Tibial artery (tissue), 4 donors: ENCODE measurements around the gene TOMT.
"Not testable (repeated sequence)": the region's sequence is repeated elsewhere in the genome, so short reads cannot be mapped to it uniquely, and the experiment has no call there.

Experiments used
- DNase-seq, 2 donors: peaks; one replicate each; pipeline ENCODE4 v3.0.0-alpha.2; 2019
- H3K27ac ChIP-seq, 2 donors: fragments of 200-600 bp; sonication (generic) in 1 of 2; 1 replicate in 1 of 2; 2 replicates in 1 of 2; pipeline ENCODE4 v1.5.1; 2018 to 2019; ENCODE audit warnings: mild to moderate bottlenecking in 1 of 2
- H3K27me3 ChIP-seq, 2 donors: fragments of 200-600 bp; sonication (generic) in 1 of 2; one replicate each; pipeline versions ENCODE4 v1.5.1 to v1.6.0; 2016 to 2019
- H3K36me3 ChIP-seq, 3 donors: fragments of 200-600 bp; sonication (generic) in 2 of 3; one replicate each; pipeline ENCODE4 v1.5.1; 2016 to 2019; ENCODE audit warnings: mild to moderate bottlenecking in 2 of 3
- H3K4me1 ChIP-seq, 4 donors: fragments of 200-600 bp; sonication (generic) in 2 of 4; 1 replicate in 3 of 4; 2 replicates in 1 of 4; pipeline ENCODE4 v1.5.1; 2016 to 2019
- H3K4me3 ChIP-seq, 2 donors: fragments of 200-600 bp; sonication (generic) in 1 of 2; 1 replicate in 1 of 2; 2 replicates in 1 of 2; pipeline ENCODE4 v1.5.1; 2018 to 2019; ENCODE audit warnings: mild to moderate bottlenecking in 2 of 2
- H3K9me3 ChIP-seq, 3 donors: fragments of 200-600 bp; sonication (generic) in 1 of 3; one replicate each; pipeline ENCODE4 v1.5.1; 2016 to 2019
- intact Hi-C: fragments of 100-400 bp; cut with DNase I; formaldehyde crosslinking; loops from one replicate; pipeline ENCODE4 v1.15.0; 2023; ENCODE audit warnings: low total_unique reads
- TF ChIP-seq, protein P1 (sequence below), 2 experiments: fragments of 200-600 bp in 1 of 2; fragments of 450-650 bp in 1 of 2; IDR thresholded peaks; one replicate each; pipeline ENCODE4 v1.5.1; 2017 to 2019; ENCODE audit warnings: antibody characterized with exemption in 2 of 2, mild to moderate bottlenecking in 1 of 2, moderate library complexity in 1 of 2

TOMT gene

GRCh38 chr11:72146625-72147024 is 40.9 kb downstream of the TOMT start:
- DNase-seq, result no peak
- Histone ChIP-seq H3K4me3 (no peak overlapping the region), H3K36me3 (no peaks in the 10 kb centered on the region), H3K4me1 (no peaks in the 10 kb centered on the region), H3K27ac (no peak overlapping the region), H3K27me3 (no peaks in the 10 kb centered on the region), H3K9me3 (no peaks in the 10 kb centered on the region)
- TF ChIP-seq, protein P1, sequence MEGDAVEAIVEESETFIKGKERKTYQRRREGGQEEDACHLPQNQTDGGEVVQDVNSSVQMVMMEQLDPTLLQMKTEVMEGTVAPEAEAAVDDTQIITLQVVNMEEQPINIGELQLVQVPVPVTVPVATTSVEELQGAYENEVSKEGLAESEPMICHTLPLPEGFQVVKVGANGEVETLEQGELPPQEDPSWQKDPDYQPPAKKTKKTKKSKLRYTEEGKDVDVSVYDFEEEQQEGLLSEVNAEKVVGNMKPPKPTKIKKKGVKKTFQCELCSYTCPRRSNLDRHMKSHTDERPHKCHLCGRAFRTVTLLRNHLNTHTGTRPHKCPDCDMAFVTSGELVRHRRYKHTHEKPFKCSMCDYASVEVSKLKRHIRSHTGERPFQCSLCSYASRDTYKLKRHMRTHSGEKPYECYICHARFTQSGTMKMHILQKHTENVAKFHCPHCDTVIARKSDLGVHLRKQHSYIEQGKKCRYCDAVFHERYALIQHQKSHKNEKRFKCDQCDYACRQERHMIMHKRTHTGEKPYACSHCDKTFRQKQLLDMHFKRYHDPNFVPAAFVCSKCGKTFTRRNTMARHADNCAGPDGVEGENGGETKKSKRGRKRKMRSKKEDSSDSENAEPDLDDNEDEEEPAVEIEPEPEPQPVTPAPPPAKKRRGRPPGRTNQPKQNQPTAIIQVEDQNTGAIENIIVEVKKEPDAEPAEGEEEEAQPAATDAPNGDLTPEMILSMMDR (IDR thresholded peaks at IDR 0.05), result no peak
- intact Hi-C loops, result loop anchor here (10.0 kb wide), 1 partner anchor 122 kb away; no protein-coding TSS in a partner anchor

- Histone ChIP-seq H3K36me3 (no peaks in the 10 kb centered on the region), H3K4me3 (no peak overlapping the region), H3K4me1 (no peaks in the 10 kb centered on the region), H3K27ac (no peak overlapping the region), H3K9me3 (no peaks in the 10 kb centered on the region), H3K27me3 (peaks cover 0 to 4% of the 10 kb centered on the region in 2 donors)
- TF ChIP-seq, protein P1 (IDR thresholded peaks at IDR 0.05), result no peak
- intact Hi-C loops, result no loop called here
- no peak for DNase-seq
Observed at GRCh38 chr11:72150882-72151281, 45.2 kb downstream of the TOMT start.

DNA sequence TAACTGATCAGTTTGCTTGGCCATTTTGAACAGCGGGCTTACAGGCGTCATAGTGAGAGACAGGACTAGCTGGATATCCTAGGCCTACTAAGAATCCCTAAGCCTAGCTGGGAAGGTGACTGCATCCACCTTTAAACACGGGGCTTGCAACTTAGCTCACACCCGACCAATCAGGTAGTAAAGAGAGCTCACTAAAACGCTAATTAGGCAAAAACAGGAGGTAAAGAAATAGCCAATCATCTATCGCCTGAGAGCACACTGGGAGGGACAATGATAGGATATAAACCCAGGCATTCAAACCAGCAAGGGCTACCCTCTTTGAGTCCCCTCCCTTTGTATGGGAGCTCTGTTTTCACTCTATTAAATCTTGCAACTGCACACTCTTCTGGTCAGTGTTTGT is 48.1 kb downstream of the TOMT start:
- H3K27me3 ChIP-seq, result peaks cover 0 to 10% of the 10 kb centered on the region in 2 donors
- H3K4me3 ChIP-seq, H3K27ac ChIP-seq, H3K36me3 ChIP-seq, H3K9me3 ChIP-seq, DNase-seq, intact Hi-C loops, H3K4me1 ChIP-seq: not testable (repeated sequence)

- intact Hi-C loops, result no loop called here
- H3K27ac ChIP-seq, result no peak overlapping the region
- peaks cover 0 to 18% of the 10 kb centered on the region in 2 donors for H3K27me3 ChIP-seq
- H3K4me3 ChIP-seq, result no peak overlapping the region
- no peaks in the 10 kb centered on the region for H3K4me1 ChIP-seq
- no peaks in the 10 kb centered on the region for H3K36me3 ChIP-seq
- TF ChIP-seq, protein P1 (IDR thresholded peaks at IDR 0.05), result no peak
- no peaks in the 10 kb centered on the region for H3K9me3 ChIP-seq
- DNase-seq, result no peak
Observed at GRCh38 chr11:72154816-72155215, 49.1 kb downstream of the TOMT start.

DNA sequence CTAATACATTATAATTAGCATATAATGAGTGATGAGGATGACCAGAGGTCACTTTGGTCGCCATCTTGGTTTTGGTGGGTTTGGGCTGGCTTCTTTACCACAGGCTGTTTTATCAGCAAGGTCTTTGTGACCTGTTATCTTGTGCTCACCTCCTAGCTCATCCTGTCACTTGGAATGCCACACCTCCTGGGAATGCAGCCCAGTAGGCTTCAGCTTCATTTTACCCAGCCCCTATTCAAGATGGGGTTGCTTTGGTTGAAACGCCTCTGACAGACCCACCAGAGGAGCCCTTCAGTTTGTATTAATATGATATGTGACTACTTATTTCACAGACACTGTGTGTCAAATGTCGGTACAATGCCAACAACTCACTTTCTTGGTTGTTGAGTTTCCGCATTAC is 50.0 kb downstream of the TOMT start:
- Histone ChIP-seq H3K4me1 (no peaks in the 10 kb centered on the region), H3K27ac (no peak overlapping the region), H3K4me3 (no peak overlapping the region), H3K9me3 (no peaks in the 10 kb centered on the region), H3K36me3 (no peaks in the 10 kb centered on the region), H3K27me3 (peaks cover 0 to 22% of the 10 kb centered on the region in 2 donors)
- intact Hi-C loops, result no loop called here
- TF ChIP-seq, protein P1 (IDR thresholded peaks at IDR 0.05), result no peak
- DNase-seq, result no peak

DNA sequence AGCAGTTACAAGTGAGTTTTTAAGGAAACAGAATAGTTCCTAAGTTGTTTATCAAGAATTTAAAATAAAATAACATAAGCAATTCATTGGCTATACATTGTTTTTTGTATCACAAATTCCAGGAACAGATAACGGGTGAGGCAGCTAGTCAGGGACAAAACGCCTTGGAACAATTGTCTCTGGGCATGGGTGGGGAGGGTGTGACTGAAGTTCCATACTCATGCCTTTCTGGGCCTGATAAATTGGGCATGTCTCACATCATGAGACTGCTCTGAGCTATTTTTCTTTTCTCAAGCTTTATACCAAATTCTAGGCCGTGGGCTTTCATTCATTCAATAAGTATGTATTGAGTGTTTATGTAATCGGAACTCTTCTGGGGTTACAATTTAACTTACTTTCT is 51.4 kb downstream of the TOMT start:
- Histone ChIP-seq H3K9me3 (no peaks in the 10 kb centered on the region), H3K27ac (no peak overlapping the region), H3K4me3 (no peak overlapping the region), H3K27me3 (peaks cover 0 to 23% of the 10 kb centered on the region in 2 donors), H3K4me1 (no peaks in the 10 kb centered on the region), H3K36me3 (no peaks in the 10 kb centered on the region)
- DNase-seq, result no peak
- intact Hi-C loops, result no loop called here
- TF ChIP-seq, protein P1 (IDR thresholded peaks at IDR 0.05), result no peak
